Endothelial cell of umbilical vein (primary cell): ENCODE measurements around the gene MARK2. TPM values are rescaled to one million over a fixed set of nuclear protein-coding genes. Genes with fewer than 3 reads are reported as not detected.

Experiments
- BruUV-seq: library from RNA; stranded (reverse); fragments of 400-500 nt; replicated peaks from 2 replicates; lab custom pipeline; 2021; lab: Mats Ljungman, UMichigan
- CTCF ChIA-PET: fragments of 300-600, 350-600 bp; sonication (Branson Sonifier 250); formaldehyde crosslinking; loops from one replicate; lab custom pipeline; 2021; ENCODE audit warnings: antibody characterized with exemption, inconsistent platforms; lab: Charles Lee
- POLR2A ChIA-PET: fragments of 300-600, 350-600 bp; sonication (Branson Sonifier 250); formaldehyde crosslinking; loops from one replicate; lab custom pipeline; 2021; ENCODE audit warnings: antibody characterized with exemption, inconsistent platforms; lab: Charles Lee
- DNase-seq: peaks from one replicate; pipeline ENCODE4 v3.0.0-alpha.2; 2011; ENCODE audit warnings: low read depth, low spot score
- FAIRE-seq: peaks from 2 replicates; lab custom pipeline; 2011; peaks lifted over from hg19 to GRCh38; lab: Jason Lieb, UNC
- H2AFZ ChIP-seq: 2 replicates; pipeline ENCODE4 v1.6.0; 2012; ENCODE audit warnings: low read depth, low read length, control low read depth, inconsistent platforms
- H3K27ac ChIP-seq: 2 replicates; pipeline ENCODE4 v1.5.1; 2011; ENCODE audit warnings: low read depth, mild to moderate bottlenecking, control low read depth, low read length, moderate library complexity; ENCODE audit not compliant: insufficient read depth
- H3K27me3 ChIP-seq, 2 experiments: 2 replicates each; pipeline versions ENCODE4 v1.6.0 to v1.6.1; 2011; ENCODE audit warnings: low read length in 2 of 2, mixed read lengths in 1 of 2; ENCODE audit not compliant: control insufficient read depth in 2 of 2, insufficient read depth in 2 of 2
- H3K36me3 ChIP-seq, 2 experiments: 2 replicates in 1 of 2; 3 replicates in 1 of 2; pipeline ENCODE4 v1.5.1; 2011; ENCODE audit warnings: low read length in 2 of 2, mild to moderate bottlenecking in 1 of 2, moderate library complexity in 1 of 2; ENCODE audit not compliant: control insufficient read depth in 2 of 2, insufficient read depth in 2 of 2; ENCODE audit errors: extremely low read depth in 1 of 2
- H3K4me1 ChIP-seq: 3 replicates; pipeline ENCODE4 v1.5.1; 2011; ENCODE audit warnings: mild to moderate bottlenecking, low read length; ENCODE audit not compliant: control insufficient read depth, insufficient read depth; ENCODE audit errors: extremely low read depth
- H3K4me2 ChIP-seq: 2 replicates; pipeline ENCODE4 v1.6.1; 2011; ENCODE audit warnings: low read length, control low read depth, mixed read lengths; ENCODE audit not compliant: insufficient read depth
- H3K4me3 ChIP-seq, 3 experiments: fragments of 200-600 bp in 1 of 3; sonication (generic), shearing (Covaris generic) in 1 of 3; replicated peaks in 1 of 3; 2 replicates each; pipeline ENCODE4 v1.5.1; 2011 to 2016; ENCODE audit warnings: control low read depth in 3 of 3, low read length in 3 of 3, mild to moderate bottlenecking in 2 of 3, inconsistent platforms in 1 of 3, low read depth in 1 of 3, moderate library complexity in 1 of 3; ENCODE audit not compliant: insufficient read depth in 1 of 3
- H3K79me2 ChIP-seq: 2 replicates; pipeline ENCODE4 v1.6.0; 2012; ENCODE audit warnings: low read length, inconsistent platforms; ENCODE audit not compliant: control insufficient read depth, insufficient read depth
- H3K9ac ChIP-seq: replicated peaks from 2 replicates; pipeline ENCODE3; 2011; ENCODE audit warnings: low read length, control low read depth; ENCODE audit not compliant: insufficient read depth; ENCODE audit errors: extremely low read depth
- H3K9me1 ChIP-seq: replicated peaks from 3 replicates; pipeline ENCODE4 v1.6.0; 2011; ENCODE audit warnings: mild to moderate bottlenecking, low read length; ENCODE audit not compliant: control insufficient read depth, insufficient read depth; ENCODE audit errors: extremely low read depth
- H3K9me3 ChIP-seq: replicated peaks from 2 replicates; pipeline ENCODE4 v1.5.1; 2012; ENCODE audit warnings: low read length, inconsistent platforms; ENCODE audit not compliant: control insufficient read depth, insufficient read depth
- H4K20me1 ChIP-seq: replicated peaks from 2 replicates; pipeline ENCODE3; 2011; ENCODE audit warnings: mild to moderate bottlenecking, low read length; ENCODE audit not compliant: control insufficient read depth, insufficient read depth; ENCODE audit errors: extremely low read depth
- CTCF ChIP-seq, 2 donors: IDR thresholded peaks; 1 replicate in 1 of 2; 2 replicates in 1 of 2; pipeline ENCODE4 v1.5.1; 2011; ENCODE audit warnings: low read length in 2 of 2, mild to moderate bottlenecking in 2 of 2, moderate library complexity in 2 of 2, control low read depth in 1 of 2, inconsistent platforms in 1 of 2, low read depth in 1 of 2; ENCODE audit not compliant: insufficient read depth in 1 of 2; ENCODE audit errors: extremely low read depth in 1 of 2
- FOS ChIP-seq: IDR thresholded peaks from 2 replicates; pipeline ENCODE4 v1.6.1; 2011; ENCODE audit warnings: mild to moderate bottlenecking, low read length, moderate library complexity, borderline replicate concordance; ENCODE audit not compliant: insufficient read depth
- MAX ChIP-seq: IDR thresholded peaks from 2 replicates; pipeline ENCODE4 v1.6.1; 2011; ENCODE audit not compliant: insufficient read depth, insufficient read length
- dilution Hi-C: fragments of 300-500 bp; cut with MboI; formaldehyde crosslinking; loops from one replicate; pipeline ENCODE4 v1.15.0; 2019; ENCODE audit warnings: low sequenced_read_pairs; ENCODE audit not compliant: extremely low pct_ligation_motif_present
- intact Hi-C: fragments of 100-400 bp; cut with micrococcal nuclease; formaldehyde crosslinking; loops from one replicate; pipeline ENCODE4 v1.10.0; 2022
- polyA plus RNA-seq, 4 experiments: library from polyadenylated mRNA; depleted of rRNA in 3 of 4; stranded (reverse) in 3 of 4; unstranded in 1 of 4; fragments of >200 nt; gene quantifications; 2 replicates each; pipeline versions ENCODE4 v1.2.1 to v1.2.3, GENCODE V29; 2011 to 2012; ENCODE audit warnings: missing spikeins in 1 of 4
- total RNA-seq: library from RNA; stranded (reverse); gene quantifications from 2 replicates; pipeline ENCODE4 v1.2.3, GENCODE V29; 2021

MARK2 gene
- total and polyA plus RNA-seq, 2 donors (not counting 3 experiments of a cell fraction or from before 2014, with no cell fraction given), result 16.6 to 34.7 TPM

GRCh38 chr11:63933459-63933858 lies 94.5 kb downstream of the MARK2 start:
- intact Hi-C loops, result no loop called here
- dilution Hi-C loops, result no loop called here
- TF ChIP-seq FOS, result no peak
- TF ChIP-seq MAX, result no peak
- no peak for TF ChIP-seq CTCF (IDR thresholded peaks at IDR 0.05; ENCODE audit: extremely low read depth in 1 of 2, insufficient read depth in 1 of 2, low read depth in 1 of 2, low read length in 2 of 2)
- CTCF ChIA-PET, result interaction anchor here (1.5 to 3.4 kb wide), 2 partner anchors 12 to 27 kb away, joined by 6 to 29 read pairs; no protein-coding TSS in a partner anchor
- peaks cover 6% of the 10 kb centered on the region for H3K4me1 ChIP-seq
- no peaks in the 10 kb centered on the region for H3K9me1 ChIP-seq
- FAIRE-seq (no peak), DNase-seq (no peak)
- H3K9ac ChIP-seq, result no peak overlapping the region
- no peaks in the 10 kb centered on the region for H3K36me3 ChIP-seq
- H3K9me3 ChIP-seq, result no peaks in the 10 kb centered on the region
- H2AFZ ChIP-seq, result no peak overlapping the region
- H3K4me3 ChIP-seq, result no peak overlapping the region
- no TSS peak for BruUV-seq
- POLR2A ChIA-PET, result no interaction called here
- no peaks in the 10 kb centered on the region for H4K20me1 ChIP-seq
- peaks cover 1 to 2% of the 10 kb centered on the region in 2 experiments for H3K27me3 ChIP-seq
- H3K4me2 ChIP-seq, result no peak overlapping the region
- H3K27ac ChIP-seq, result no peak overlapping the region
- H3K79me2 ChIP-seq, result no peaks in the 10 kb centered on the region
